Measurements from ENCODE around the gene SLC40A1. TPM values are rescaled to one million over a fixed set of nuclear protein-coding genes. Genes with fewer than 3 reads are reported as not detected.

Gene SLC40A1, protein sequence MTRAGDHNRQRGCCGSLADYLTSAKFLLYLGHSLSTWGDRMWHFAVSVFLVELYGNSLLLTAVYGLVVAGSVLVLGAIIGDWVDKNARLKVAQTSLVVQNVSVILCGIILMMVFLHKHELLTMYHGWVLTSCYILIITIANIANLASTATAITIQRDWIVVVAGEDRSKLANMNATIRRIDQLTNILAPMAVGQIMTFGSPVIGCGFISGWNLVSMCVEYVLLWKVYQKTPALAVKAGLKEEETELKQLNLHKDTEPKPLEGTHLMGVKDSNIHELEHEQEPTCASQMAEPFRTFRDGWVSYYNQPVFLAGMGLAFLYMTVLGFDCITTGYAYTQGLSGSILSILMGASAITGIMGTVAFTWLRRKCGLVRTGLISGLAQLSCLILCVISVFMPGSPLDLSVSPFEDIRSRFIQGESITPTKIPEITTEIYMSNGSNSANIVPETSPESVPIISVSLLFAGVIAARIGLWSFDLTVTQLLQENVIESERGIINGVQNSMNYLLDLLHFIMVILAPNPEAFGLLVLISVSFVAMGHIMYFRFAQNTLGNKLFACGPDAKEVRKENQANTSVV
- polyA plus RNA-seq (ENCODE audit: insufficient read depth in 1 of 5, insufficient read length in 5 of 5, low replicate concordance in 1 of 5): 100 to 1,000 TPM; 159 to 249 (median 227) TPM
- long read RNA-seq, donor 1, transcript SLC40A1-201 (8 exons, 3,442 nt): major isoform, 92 of 175 reads
- long read RNA-seq, donor 1, transcript SLC40A1-207 (4 exons, 993 nt): minor isoform, 5 of 175 reads
- long read RNA-seq, donor 1, partial matches to known transcripts: 78 of 175 reads
- long read RNA-seq, donor 1, other reads (novel, unspliced or antisense): 0 of 175 reads
- long read RNA-seq, donor 2, transcript SLC40A1-201 (8 exons, 3,442 nt): major isoform, 68 of 118 reads
- long read RNA-seq, donor 2, partial matches to known transcripts: 50 of 118 reads
- long read RNA-seq, donor 2, other reads (novel, unspliced or antisense): 0 of 118 reads
- long read RNA-seq, donor 3, transcript SLC40A1-207 (4 exons, 993 nt): minor isoform, 5 of 108 reads
- long read RNA-seq, donor 3, transcript SLC40A1-201 (8 exons, 3,442 nt): major isoform, 60 of 108 reads
- long read RNA-seq, donor 3, partial matches to known transcripts: 43 of 108 reads
- long read RNA-seq, donor 3, other reads (novel, unspliced or antisense): 0 of 108 reads
- long read RNA-seq, donor 4, transcript SLC40A1-201 (8 exons, 3,442 nt): major isoform, 65 of 105 reads
- long read RNA-seq, donor 4, partial matches to known transcripts: 37 of 105 reads
- long read RNA-seq, donor 4, other reads (novel, unspliced or antisense): 0 of 105 reads
- long read RNA-seq, donor 5, transcript SLC40A1-201 (8 exons, 3,442 nt): major isoform, 61 of 353 reads
- long read RNA-seq, donor 5, partial matches to known transcripts: 285 of 353 reads
- long read RNA-seq, donor 5, other reads (novel, unspliced or antisense): 5 of 353 reads
- long read RNA-seq, donor 6, transcript SLC40A1-201 (8 exons, 3,442 nt): major isoform, 86 of 138 reads
- long read RNA-seq, donor 6, partial matches to known transcripts: 52 of 138 reads
- long read RNA-seq, donor 6, other reads (novel, unspliced or antisense): 0 of 138 reads
- long read RNA-seq, donor 7, transcript SLC40A1-201 (8 exons, 3,442 nt): major isoform, 53 of 78 reads
- long read RNA-seq, donor 7, partial matches to known transcripts: 25 of 78 reads
- long read RNA-seq, donor 7, other reads (novel, unspliced or antisense): 0 of 78 reads
- long read RNA-seq, donor 8, transcript SLC40A1-201 (8 exons, 3,442 nt): major isoform, 25 of 33 reads
- long read RNA-seq, donor 8, partial matches to known transcripts: 7 of 33 reads
- long read RNA-seq, donor 8, other reads (novel, unspliced or antisense): 0 of 33 reads

DNA sequence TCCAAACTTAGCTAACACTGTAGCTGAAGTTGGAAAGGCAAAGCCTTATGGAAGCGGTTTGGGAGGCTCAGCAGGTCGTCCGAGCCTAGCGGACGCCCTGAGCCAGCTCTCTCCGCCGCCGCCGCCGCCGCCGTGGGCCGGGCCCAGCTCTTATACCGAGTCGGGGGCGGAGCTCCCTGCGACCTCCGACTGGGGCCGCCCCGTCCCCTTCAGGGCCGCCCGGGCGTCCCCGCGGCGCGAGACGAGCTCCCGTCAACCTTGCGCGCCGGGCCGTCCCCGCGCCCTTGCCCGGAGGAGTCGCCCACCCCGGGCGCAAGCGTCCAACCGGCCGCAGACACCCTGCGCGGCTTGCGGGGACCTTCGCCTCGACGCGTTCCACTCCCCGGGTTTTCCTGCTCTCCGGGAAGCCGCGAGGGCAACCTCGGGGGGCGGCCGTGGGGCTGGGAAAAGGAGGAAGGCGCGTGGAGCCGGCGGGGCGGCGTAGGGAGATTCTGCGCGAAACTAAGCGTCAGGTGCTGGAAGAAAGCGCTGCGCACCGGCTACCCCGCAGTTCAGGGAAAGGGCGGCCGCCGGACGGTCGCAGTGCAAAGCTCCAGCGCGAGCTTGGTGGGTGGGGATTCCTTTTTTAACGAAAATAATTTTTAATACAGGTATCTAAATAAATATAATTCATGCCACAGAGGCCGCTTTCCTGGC is at the start of gene SLC40A1:
TSS of gene SLC40A1 (minus strand) at position 129 of the 696 bp plus-strand sequence. CDS start 326 bp downstream, outside the sequence.
- peak; percentile 86 to 88 for DNase-seq

DNA sequence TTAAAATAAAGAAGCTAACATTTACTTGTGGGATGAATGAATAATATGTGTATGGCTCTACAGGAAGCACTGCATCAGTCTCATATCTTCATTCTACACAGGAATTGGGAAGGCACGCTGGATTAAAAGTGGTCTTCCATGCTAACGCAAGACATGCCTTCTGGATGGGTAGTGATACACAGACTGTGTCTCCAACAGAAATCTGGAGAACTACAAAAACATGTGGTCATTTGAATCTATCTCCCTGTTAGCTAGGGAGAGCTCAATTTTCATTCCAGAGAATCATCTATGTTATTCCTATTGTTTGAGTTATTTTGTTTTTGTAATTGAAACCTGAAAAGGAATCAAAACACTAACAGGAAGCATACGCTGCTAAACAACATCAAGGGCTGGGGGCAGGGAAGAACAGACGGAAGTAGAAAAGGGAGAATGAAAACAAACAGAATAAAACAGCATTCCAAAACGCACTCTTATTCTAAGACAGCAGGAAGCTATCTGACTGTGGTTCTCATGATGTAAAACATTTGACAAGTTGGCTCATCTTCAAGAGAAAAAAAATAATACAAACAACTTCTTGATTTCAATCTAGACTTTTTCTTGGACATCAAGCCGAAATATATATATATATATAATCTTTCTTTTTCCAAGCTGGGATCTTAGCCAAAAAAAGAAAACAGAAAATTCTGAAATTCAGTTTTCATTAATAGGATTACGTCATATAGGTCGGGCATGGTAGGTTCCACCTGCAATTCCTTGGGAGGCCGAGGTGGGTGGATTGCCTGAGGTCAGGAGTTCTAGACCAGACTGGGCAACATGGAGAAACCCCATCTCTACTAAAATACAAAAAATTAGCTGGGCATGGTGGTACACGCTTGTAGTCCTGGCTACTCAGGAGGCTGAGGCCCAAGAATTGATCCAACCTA is 49.2 kb upstream of the SLC40A1 start:
- DNase-seq: peak; percentile 68 to 71

DNA sequence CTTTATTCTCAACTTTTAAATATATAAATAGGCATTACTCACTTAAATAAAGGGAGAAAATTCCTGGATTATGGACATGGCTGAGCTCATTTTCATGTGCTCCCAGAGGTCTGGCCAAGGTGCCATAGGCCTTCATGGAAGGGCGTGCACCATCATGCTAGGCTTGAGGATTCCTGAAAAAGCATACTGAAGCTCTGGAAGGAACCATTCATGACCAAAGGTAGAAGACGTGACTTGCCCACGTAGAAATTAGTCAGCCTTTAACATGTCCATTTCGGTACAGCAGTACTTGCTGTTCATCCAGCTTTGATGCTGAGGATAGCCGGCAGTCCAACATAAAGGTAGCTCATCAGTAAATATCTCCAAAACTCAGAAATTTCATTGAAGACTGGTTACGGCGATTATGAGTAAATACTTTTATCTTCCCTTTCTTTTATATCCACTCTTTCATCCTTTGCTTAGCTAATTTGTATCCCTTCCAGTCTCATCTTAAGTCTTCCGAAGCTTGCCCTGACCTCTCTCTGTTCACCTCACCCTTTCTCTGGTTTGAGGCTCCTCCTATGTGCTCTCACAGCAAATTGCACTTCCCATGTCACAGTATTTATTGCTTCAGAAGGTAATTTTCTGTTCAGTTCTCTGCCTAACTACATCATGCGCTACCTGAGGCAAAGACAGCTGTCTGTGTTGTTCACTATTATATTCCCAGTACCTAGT is 48.4 kb upstream of the SLC40A1 start:
- no peak for DNase-seq

DNA sequence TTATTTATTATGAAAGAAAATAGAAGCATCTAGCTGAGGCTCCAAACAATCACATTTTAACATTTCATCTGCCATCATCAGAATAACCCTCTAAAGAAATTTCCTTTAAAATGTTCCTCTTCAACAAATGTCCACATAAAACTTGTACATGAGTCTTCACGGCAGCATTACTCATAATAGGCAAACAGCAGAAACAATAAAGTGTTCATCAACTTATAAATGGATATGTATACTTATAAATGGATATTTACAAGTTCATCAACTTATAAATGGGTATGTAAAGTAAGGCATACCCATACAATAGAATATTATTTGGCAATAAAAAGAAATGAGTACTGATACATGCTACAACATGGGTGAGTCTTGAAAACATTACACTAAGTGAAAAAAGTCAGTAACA is 47.2 kb upstream of the SLC40A1 start:
- DNase-seq: no peak

DNA sequence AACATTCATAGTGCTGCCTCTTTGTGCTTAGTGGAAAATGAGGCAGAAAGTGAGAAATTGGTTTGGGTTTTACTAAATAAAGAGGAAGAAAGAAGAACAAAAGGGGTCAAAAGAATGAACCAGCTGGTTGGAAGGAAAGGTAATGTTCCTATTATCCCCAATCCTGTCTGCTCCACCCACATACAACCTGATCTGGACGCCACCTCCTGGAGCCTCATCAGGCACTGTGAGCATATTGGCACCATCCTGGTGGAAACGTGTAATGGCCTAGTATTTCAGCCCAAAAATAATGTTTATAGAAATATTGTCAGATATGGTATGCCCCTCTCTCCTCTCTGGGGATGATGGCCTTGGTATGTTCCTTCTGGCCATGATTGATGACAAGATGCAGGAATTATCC is 45.0 kb upstream of the SLC40A1 start:
- no peak for DNase-seq

DNA sequence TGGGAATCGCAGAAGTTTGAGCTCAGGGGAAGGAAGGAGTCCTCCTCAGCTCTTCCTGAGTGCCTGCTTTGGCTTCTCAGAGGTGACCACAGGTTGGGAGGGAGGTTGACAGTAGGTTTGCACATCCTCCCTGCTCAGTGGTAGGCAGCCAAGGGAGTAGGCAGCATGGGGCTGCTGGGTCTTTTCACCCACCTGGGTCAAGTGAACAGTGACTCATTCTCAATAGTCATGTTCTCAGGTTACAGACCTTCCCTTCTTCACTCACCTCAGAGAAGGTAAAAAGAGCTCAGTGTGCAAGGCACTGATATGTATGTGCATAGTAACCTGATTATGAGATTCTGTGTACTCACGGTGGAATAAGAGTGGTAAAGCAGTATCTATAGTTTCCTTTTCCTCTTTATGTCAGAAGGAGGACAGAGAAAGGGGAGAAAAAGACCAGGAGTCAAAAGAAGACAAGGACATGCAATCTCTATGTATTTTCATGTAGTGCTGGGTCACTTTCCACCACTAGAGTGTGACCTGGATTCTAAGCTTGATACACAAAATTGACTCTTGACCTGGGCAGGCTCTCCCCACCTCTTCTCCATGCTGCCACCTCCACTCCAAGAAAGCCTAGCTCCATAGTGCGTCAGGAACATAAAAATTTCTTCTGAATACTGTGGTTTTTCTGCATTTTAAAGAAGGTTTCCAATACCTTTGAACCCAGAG is 44.2 kb upstream of the SLC40A1 start:
- DNase-seq: no peak

DNA sequence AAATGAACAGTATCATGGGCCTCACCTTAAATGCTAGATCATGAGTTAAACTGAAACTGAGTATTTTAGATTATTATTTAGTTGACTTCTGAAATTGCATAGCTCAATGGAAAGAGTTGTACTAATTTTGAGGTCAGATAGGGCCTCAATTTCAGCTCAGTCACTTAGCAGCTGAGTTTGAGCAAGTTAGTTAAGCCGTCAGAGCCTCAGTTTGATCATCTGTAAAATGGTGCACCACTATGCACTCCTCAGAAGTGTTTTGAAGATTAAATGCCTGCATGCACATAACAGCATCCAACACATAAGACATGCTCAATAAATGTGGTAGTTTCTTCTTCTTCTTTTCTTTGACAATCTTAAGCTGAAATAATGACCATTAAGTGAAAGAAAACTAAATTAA is 42.5 kb upstream of the SLC40A1 start:
- no peak for DNase-seq

DNA sequence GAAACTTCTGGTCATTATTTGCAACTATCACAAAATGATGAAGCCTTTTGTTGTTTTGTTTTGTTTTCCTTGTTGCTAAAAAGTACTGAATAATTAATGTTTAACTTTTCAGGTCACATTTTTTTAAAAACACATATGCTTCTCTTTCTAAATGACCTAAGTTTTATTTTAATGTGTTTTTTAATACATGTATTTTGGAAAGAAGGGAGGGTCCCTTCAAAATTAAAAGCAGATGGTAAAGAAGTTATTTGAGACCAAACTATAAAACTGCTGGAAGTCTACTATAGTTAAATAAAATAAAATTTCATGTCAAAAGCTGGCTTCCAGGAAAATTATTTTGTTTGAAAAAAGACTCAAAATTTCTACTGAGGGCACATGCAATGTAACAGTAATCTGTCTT is 41.2 kb upstream of the SLC40A1 start:
- no peak for DNase-seq

DNA sequence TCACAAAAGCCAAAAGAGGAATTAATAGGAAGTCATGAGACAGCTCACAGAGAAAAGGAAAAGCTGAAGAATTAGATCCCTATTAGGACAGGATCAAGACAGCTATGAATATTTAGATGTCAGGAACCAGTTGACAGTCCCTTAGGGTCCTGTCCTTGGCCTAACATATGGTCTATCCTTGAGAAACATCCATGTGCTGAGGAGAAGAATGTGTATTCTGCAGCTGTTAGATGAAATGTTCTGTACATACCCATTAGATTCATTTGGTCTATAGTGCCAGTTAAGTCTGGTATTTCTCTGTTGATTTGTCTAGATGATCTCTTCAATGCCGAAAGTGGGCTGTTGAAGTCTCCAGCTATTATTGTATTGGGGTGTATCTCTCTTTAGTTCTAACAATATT is 37.6 kb upstream of the SLC40A1 start:
- no peak for DNase-seq

DNA sequence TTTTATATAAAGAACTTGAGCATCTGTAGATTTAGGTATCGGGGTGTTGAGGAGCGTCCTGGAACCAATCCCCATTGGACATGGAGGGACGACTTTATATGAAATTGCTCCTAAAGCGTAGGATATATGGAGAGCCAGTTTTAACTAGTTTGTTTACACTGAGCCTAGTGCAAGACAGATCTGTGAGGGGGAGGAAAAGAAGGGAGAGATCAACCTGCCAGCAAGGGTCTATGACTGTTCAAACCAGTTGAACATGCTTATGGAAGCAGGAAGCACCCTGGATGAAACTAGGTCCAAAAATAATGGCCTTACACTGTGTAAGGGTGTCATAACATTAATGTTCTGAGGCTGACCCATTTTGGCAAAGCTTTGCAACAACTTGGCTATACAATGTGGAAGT is 34.0 kb upstream of the SLC40A1 start:
- DNase-seq: no peak

DNA sequence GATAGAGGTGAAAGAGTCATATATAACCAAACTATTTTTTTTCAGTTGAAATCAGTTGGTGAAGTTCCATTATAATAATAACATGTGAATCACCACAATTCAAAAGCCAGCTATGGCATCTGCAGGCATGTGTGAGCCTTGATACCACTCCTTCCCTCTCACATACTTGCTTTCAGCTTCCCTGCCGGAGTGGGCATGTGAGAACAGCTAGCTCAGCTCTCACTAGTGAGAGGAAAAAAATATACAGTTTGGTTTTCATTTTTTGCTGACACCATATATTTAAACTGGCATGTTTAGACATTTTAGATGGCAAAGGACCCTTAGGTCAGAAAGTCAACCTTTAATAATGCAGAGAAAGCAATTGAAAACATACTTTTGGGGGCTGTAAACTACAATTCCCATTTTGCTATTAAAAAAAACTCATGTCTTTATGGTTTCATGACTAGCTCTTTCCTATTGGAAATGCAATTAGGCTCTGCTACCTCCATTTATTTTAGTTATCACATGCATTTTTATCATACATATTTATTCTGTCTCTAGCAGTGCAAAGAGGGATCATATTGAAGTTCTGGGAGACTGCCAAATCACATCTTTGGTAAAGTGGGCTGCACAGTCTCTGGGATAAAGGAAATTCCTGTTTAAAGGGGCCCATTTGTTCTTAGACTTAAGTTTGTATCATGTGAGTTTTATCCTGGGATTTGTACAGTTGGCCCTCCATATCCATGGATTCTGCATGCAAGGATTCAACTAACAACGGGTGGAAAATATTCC is 33.2 kb upstream of the SLC40A1 start:
- DNase-seq: no peak

DNA sequence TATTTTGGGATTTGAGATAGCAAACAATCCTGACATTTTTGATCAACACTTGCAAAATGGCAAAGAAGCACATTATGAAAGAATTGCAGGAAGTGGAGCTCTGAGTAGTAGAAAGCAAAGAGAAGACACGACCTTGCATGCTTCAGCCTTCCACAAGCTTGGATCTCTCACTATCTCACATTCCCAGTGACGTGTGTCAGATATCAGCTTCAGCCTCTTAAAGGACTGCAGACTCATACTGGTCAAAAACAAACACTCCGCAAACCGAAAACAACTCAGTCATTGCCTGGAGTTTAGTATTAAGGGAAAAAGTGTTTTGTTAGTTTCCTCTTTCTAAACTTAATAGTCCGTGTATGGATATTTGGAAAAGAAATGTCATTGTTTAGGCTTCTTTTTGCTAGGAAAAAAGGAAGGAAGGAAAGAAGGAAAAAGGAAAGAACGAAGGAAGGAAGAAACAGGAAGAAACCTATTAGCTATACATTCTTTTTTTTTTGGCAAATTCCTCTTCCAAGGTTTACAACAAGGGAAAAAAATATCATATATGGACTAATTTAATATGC is 32.6 kb upstream of the SLC40A1 start:
- peak; percentile 62 to 68 for DNase-seq

DNA sequence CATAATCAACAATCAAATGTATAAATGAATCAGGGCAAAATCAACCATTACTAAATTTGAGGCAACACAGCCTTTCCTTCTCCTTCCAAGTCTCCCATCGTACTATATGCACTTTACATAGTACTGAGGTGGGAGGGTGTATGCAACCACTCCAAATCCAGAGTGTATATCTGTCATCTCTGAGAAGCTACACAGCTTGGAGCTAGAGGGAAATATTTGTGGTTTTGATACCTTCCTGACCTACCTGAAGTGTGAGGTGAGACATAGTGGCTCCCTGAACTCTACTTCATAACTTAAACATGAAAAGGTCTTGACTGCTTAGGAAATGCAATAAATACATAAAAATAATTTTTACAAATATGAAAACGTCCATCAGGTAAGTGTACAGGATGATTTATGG is 30.1 kb upstream of the SLC40A1 start:
- no peak for DNase-seq

DNA sequence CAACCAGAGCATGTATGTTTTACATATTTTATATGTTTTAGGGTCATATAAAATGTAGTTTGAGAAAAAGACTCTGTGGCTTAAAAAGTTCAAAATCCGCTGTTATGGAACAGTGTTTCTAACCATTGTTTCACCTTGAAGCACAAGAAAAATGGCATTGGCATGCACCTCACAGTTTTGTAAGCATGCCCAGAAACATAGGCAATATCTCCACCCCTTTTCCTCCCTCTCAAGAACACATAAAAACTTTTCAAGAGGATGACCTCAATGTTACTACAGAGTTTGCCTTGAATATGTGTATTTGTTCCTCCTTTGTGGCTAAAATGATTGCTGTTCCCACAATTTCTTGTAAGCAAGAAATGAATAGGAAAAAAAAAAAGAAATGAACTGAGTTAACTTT is 29.3 kb upstream of the SLC40A1 start:
- DNase-seq: no peak

DNA sequence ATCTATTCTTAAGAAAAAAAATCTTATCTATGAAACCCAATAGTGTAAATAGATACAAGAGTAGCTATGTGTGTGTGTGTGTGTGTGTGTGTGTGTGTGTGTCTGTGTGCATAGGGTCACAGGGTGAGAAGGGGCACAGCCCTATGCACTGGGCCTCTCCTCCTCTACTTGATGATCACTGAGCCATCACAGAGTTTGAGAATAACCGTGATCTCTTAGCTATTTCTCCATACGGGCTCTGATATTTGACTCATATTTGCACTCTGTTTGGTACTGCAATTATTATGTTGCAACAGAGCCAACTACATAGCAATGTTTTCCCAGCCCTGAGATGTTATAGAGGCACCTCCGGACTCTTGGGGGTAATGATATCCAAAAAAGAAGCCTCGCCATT is 28.8 kb upstream of the SLC40A1 start:
- DNase-seq: no peak

DNA sequence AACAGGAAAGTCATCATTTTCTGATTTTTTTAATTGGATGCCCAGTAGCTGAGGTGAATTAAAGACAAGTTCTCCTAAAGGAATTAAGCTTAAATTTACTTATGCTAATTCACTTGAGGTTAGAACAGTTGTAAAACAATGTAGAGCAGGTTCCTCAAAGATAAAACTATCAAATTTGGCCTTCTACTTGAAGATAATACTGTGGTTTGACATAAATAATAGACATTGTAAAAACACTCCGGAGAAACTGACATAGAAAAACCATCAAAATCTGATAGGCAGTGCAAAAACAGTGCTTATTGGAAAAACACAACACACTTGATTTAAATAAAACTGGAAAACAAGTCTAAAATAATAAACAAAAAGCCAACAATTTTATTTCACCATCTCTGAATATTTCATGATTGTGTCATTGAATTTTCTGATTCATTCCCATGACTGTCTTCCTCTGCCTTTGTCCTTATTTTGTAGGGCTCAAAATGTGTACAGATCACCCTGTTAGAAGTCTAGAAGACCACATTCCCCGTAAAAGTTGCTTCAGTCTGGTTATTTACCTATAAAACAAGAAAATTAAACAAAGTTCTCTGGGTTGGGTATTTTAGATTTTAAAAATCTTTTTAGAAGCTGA is 28.3 kb upstream of the SLC40A1 start:
- DNase-seq: no peak
